Measurements from ENCODE around the gene DNAJB5.

The DNAJB5 gene

GRCh38 chr9:34985311-34985899 lies 4.1 kb upstream of the DNAJB5 start:
- DNase-seq: peak; percentile 50

- peak; percentile 58 for DNase-seq
Observed at GRCh38 chr9:34986540-34987047, 3.0 kb upstream of the DNAJB5 start.

GRCh38 chr9:34987160-34987901 lies 2.2 kb upstream of the DNAJB5 start:
- no peak for DNase-seq

DNA sequence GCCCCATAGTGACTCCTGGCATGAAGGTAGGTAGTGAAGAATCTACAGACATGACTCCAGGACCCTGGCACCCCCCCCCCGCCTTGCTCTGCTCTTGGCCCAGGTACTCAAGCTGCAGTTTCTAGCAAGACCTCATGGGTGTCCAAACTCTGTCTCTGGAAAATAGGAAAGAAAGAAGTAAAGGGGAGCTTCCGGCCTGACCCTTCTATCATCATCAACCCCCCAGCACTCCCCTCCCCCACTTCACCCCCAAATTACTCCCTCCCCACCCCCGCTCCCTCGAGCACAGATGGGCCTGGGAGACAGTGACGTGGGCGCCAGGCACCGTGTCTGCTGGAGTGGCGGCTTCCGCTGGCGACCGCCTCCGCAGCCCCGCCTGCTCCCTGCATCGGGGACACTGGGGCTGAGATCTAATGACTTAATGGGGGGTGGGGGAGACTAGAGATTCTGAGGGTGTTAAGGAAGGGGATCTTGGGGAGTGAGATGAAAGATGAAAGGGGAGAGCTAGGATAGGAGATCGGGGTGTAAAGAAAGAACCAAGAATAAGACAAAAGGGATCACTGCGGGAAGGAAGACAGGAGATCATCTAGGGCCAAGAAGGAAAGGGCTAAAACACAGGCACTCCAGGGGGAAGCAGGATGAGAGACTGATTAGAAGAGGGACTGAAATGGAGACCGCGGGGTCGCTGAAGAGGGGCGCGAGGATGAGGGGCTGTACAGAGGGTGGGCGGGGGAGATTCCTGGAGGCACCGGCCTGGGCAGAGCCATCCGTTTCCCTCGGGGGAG lies 1.1 kb upstream of the DNAJB5 start:
- DNase-seq: peak; percentile 35

DNA sequence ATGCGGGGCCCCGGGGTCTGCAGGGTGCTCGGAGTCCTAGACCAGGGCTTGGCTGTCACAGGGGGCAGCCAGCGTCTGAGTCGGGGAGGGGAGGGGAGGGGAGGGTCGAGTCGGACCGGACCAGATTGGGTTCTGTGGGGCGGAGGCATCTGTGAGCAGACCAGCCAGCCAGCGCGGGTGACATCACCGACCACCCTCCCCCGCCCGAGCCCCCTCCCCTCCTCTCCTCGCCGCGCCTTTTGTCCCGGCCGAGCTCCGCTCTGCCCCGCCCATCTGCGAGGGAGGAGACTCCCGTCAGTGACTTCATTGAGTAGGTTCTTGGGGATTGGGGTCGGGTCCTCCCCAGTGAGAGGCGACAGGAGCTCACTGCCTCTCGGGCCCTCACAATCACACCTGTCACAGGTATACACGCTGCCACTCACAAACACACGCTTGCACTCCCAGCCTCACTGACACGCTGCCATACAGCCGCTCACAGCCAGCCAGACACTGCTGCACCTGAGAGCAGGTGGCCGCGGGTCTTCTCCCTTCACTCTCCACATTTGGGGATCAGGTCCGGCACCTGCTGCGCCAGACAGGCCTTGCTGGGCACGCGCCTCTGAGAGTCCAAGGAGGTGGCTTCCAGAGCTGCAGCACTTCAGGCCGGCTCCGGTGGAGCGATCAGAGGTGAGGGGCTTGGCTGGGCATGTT lies 546 bp downstream of the DNAJB5 start:
- DNase-seq: peak; percentile 49

DNA sequence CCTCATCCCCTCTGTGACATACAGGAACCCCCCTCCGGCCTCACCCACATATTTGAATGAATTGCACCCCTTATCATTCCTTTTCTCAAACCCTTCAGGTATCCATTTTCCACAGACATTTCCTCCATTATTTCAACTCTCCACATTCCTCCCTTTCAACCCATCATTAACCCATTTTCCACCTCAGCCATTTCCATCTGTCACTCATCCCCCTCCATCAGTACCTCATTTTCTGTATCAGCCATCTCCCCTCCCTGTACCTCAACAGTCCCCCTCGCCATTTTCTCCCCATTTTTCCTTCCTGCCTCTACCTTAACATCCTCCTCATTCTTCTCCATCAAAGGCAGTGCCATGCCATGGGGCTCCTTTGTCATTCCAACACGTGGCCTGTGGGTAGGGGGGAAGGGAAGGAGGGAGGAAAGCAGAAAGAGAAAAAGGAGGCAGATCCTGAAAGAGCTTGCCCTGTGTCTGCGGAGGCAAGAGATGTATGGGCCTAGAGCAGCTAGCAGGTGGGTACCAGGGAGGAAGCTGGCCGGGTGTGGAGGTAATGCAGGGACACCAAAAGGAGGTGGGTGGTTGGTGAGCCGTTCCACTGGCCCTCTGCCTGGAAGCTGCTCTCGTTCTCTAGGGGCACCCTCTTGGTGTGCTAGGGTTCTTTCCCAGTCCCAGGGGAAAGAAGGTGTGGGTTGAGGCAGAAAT lies 1.5 kb downstream of the DNAJB5 start:
- no peak for DNase-seq

- DNase-seq: peak; percentile 35
Observed at GRCh38 chr9:34991607-34992375, 2.2 kb downstream of the DNAJB5 start.

DNA sequence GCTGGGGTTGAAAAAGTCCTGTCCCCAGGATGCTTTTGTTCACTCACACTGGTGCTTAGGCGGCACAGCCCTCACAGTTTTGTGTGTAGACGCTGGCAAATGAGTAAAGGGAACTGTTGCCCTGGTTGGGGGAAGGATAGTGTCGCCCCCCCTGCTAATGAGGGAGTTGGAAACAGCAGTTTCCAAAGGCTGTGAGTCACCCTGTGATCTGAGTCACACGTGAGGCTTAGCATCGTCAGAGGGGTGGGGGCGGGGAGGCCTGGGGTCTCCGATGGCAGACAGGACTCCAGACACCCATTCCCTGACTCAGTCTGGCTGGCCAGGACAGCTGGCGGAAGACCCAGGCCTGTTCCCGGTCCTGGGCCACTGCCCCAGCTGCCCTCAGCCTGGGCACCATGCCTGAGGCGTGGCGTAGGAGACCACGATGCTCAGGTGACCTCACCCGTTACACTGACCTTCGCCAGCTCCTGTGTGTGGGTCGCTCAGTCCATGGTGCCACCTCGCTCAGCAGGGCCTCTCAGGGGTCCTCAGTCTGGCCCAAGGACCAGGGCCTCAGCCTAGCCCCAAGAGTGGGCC lies 2.9 kb downstream of the DNAJB5 start:
- DNase-seq: peak; percentile 78

DNA sequence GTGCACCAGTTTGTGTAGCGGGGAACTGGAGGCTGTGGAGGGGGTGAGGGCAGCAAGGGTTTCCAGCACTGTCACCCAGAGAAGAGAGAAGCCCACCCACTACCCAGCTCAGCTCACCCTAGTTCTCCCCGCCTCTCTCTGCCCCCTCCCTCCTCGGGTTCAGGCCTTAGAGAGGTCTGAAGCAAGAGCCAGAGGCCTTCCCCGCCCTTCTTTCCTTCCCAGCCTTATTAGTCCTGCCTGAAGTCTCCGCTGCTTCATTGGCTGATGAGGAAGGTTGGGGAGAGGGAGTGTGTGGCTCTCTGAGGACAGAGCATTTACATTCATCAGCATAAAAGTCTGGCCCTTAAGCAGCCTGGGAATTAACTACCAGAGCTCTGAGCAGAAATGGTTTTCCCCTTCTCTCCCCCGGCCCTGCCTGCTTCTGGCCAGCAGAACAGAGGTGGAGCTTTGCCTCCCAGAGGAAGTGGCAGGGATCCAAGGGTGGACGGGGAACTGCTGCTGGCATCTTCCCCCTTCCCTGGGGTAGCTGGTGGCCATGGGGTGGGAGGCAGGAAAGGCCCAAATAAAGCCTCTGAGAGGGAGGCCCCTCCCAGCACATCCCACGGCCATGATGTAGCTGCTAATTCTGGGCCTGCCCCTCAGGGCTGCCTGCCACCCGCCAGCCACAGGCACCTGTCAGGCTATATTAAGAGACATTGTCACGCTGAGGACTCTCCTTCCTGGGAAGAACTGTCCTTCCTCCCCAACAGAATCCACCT lies 4.1 kb downstream of the DNAJB5 start:
- DNase-seq: peak; percentile 25

DNA sequence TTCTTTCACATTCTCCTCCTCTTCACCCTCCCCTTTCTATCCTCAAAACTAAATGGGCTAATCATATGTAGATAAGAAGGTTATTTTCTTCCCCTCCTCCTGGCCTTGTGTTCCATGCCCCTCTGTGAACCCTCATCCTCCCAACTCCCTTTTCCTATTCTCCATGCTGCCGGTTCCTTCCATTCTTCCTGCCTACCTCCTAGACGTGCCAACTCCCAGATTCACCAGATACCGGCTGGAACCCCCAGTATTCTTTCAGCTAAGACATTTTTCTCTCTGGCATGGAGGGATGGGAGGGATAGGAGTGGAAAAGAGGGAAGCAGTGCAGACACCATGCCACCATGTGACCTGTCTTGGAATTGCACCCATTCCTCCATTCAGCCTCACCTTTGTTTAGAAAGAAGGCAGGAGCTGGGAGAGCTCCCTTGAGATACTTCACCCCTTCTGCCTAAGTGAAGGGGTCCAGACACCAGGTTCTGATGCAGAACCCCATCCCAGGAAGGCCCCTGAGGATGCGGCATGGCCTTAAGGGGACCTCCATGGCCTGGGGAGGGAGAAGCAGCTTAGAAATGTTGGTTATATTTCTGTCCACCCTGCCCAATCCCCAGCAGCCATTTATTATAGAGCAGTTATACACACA lies 4.8 kb downstream of the DNAJB5 start:
- DNase-seq: no peak

GRCh38 chr9:34994900-34995669 lies 5.5 kb downstream of the DNAJB5 start:
- no peak for DNase-seq

GRCh38 chr9:34995670-34996060 lies 6.1 kb downstream of the DNAJB5 start:
- DNase-seq: no peak

DNA sequence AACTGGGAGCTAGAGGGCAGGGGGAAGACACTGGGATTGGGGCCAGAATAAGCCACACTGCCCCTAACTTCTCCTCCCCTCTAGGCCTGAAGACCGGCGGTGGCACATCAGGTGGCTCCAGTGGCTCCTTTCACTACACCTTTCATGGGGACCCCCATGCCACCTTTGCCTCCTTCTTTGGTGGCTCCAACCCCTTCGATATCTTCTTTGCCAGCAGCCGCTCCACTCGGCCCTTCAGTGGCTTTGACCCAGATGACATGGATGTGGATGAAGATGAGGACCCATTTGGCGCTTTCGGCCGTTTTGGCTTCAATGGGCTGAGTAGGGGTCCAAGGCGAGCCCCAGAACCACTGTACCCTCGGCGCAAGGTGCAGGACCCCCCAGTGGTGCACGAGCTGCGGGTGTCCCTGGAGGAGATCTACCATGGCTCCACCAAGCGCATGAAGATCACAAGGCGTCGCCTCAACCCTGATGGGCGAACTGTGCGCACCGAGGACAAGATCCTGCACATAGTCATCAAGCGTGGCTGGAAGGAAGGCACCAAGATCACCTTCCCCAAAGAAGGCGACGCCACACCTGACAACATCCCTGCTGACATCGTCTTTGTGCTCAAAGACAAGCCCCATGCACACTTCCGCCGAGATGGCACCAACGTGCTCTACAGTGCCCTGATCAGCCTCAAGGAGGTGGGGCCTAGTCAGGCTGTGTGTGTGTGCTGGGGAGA lies 6.8 kb downstream of the DNAJB5 start:
- no peak for DNase-seq

DNA sequence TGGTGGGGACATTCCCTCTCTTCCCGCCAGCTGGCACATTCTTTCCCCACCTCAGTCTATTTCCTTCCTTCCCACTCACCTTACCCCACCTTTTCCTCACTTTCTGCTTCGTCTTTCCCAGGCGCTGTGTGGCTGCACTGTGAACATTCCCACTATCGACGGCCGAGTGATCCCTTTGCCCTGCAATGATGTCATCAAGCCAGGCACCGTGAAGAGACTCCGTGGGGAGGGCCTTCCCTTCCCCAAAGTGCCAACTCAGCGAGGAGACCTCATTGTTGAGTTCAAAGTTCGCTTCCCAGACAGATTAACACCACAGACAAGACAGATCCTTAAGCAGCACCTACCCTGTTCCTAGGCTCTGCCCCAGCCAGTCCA lies 7.3 kb downstream of the DNAJB5 start:
- no peak for DNase-seq

DNA sequence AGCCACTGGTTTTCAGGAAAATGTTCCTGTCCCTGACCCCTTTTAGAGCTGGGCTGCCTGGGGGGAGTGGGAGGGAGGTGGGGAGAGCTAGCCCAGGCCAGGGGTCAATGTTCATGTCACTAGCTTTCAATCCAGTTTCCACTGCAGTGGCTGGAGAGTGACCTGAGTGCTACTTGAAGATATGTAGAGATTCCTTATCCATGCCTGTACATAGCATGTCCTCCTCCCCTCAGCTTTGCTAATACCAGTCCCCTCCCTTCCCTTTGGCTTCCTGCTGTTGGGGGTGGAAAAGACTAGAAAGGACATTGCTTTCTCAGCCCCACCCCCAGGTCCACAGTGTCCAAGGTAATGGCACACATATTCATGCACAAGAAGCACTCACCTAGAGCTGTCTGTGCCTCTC lies 7.8 kb downstream of the DNAJB5 start:
- DNase-seq: no peak

- DNase-seq: no peak
Observed at GRCh38 chr9:34998266-34998665, 8.7 kb downstream of the DNAJB5 start.

- DNase-seq: no peak
Observed at GRCh38 chr9:34999576-34999975, 10.0 kb downstream of the DNAJB5 start.

DNA sequence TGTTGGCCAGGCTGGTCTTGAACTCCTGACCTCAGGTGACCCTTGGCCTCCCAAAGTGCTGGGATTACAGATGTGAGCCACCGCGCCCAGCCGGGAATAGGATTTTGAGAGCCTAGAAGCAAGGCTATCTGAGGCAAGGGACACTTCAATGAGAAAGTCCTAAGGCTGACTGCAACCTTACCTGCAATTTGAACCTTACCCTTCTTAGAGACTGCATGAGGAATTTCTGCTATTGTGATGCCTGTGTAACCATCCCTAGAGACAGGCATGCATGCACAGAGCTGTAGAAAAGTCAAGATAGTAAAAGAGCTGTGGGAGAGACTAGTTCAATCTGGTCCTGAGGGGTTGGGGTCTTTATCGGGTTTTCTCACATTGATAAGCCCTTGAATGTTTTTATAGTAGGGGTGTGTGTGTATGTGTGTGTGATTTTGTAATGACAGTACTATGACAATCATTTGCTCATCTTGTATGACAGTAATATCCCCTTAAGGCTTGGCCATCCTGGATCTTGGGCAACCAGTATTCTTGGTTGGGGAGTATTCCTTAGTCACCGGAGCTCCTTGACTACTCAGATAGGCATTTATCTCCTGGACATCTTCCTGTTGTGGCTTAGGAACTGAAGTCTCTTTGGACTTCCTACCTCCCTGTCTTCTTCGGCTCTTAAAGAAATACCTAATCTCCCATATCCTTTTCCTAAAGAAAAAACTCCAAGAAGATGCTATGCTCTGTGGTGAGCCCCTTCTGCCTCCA lies 11.2 kb downstream of the DNAJB5 start:
- no peak for DNase-seq

Data from activated naive CD4-positive, alpha-beta T cell treated with anti-CD3 and anti-CD28 coated beads, Interleukin-2, amount 50 U/mL, for 16 hours (primary cell).